Nephron (organoid): ENCODE results near the gene TMEM250.
"Not testable (repeated sequence)": the region's sequence is repeated elsewhere in the genome, so short reads cannot be mapped to it uniquely, and the experiment has no call there.

Source experiments
- H3K27ac Mint-ChIP-seq, 3 experiments: 2 replicates each; pipeline ENCODE4 v1.8.0; 2020; ENCODE audit warnings: mixed read lengths in 3 of 3, mild to moderate bottlenecking in 2 of 3, moderate library complexity in 1 of 3
- H3K27me3 Mint-ChIP-seq: 2 replicates; pipeline ENCODE4 v1.8.0; 2021; ENCODE audit warnings: low read depth, mild to moderate bottlenecking, moderate library complexity, mixed read lengths
- H3K36me3 Mint-ChIP-seq: 2 replicates; pipeline ENCODE4 v1.8.0; 2020; ENCODE audit warnings: low read depth, mixed read lengths
- H3K4me1 Mint-ChIP-seq: 2 replicates; pipeline ENCODE4 v1.8.0; 2020; ENCODE audit warnings: mixed read lengths
- H3K4me3 Mint-ChIP-seq, 3 experiments: 2 replicates each; pipeline ENCODE4 v1.8.0; 2020; ENCODE audit warnings: mild to moderate bottlenecking in 3 of 3, mixed read lengths in 3 of 3, moderate library complexity in 2 of 3
- H3K9me3 Mint-ChIP-seq: 2 replicates; pipeline ENCODE4 v1.8.0; 2020; ENCODE audit warnings: mixed read lengths
- TF ChIP-seq, protein P1 (sequence below), 3 experiments: fragments of 200-600 bp; sonication (generic); IDR thresholded peaks; one replicate each; pipeline ENCODE4 v1.5.0; 2021; ENCODE audit warnings: antibody characterized with exemption in 3 of 3; ENCODE audit not compliant: unreplicated experiment in 3 of 3

The TMEM250 gene

GRCh38 chr9:136104916-136105315, 13.8 kb downstream of the TMEM250 start:
- H3K27ac Mint-ChIP-seq, result no peak overlapping the region
- H3K27me3 Mint-ChIP-seq, result peaks cover 20% of the 10 kb centered on the region
- H3K4me3 Mint-ChIP-seq, result no peak overlapping the region
- peaks cover 17% of the 10 kb centered on the region for H3K4me1 Mint-ChIP-seq
- no peaks in the 10 kb centered on the region for H3K36me3 Mint-ChIP-seq
- no peaks in the 10 kb centered on the region for H3K9me3 Mint-ChIP-seq
- TF ChIP-seq, protein P1, sequence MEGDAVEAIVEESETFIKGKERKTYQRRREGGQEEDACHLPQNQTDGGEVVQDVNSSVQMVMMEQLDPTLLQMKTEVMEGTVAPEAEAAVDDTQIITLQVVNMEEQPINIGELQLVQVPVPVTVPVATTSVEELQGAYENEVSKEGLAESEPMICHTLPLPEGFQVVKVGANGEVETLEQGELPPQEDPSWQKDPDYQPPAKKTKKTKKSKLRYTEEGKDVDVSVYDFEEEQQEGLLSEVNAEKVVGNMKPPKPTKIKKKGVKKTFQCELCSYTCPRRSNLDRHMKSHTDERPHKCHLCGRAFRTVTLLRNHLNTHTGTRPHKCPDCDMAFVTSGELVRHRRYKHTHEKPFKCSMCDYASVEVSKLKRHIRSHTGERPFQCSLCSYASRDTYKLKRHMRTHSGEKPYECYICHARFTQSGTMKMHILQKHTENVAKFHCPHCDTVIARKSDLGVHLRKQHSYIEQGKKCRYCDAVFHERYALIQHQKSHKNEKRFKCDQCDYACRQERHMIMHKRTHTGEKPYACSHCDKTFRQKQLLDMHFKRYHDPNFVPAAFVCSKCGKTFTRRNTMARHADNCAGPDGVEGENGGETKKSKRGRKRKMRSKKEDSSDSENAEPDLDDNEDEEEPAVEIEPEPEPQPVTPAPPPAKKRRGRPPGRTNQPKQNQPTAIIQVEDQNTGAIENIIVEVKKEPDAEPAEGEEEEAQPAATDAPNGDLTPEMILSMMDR (IDR thresholded peaks at IDR 0.05; ENCODE audit: unreplicated experiment in 3 of 3), result no peak

- Mint-ChIP-seq H3K4me1 (peaks cover 18% of the 10 kb centered on the region), H3K9me3 (no peaks in the 10 kb centered on the region), H3K4me3 (no peak overlapping the region), H3K36me3 (no peaks in the 10 kb centered on the region), H3K27ac (no peak overlapping the region), H3K27me3 (peaks cover 20% of the 10 kb centered on the region)
- TF ChIP-seq, protein P1 (IDR thresholded peaks at IDR 0.05; ENCODE audit: unreplicated experiment in 3 of 3), result no peak
Observed at GRCh38 chr9:136104488-136104800, 14.2 kb downstream of the TMEM250 start.

DNA sequence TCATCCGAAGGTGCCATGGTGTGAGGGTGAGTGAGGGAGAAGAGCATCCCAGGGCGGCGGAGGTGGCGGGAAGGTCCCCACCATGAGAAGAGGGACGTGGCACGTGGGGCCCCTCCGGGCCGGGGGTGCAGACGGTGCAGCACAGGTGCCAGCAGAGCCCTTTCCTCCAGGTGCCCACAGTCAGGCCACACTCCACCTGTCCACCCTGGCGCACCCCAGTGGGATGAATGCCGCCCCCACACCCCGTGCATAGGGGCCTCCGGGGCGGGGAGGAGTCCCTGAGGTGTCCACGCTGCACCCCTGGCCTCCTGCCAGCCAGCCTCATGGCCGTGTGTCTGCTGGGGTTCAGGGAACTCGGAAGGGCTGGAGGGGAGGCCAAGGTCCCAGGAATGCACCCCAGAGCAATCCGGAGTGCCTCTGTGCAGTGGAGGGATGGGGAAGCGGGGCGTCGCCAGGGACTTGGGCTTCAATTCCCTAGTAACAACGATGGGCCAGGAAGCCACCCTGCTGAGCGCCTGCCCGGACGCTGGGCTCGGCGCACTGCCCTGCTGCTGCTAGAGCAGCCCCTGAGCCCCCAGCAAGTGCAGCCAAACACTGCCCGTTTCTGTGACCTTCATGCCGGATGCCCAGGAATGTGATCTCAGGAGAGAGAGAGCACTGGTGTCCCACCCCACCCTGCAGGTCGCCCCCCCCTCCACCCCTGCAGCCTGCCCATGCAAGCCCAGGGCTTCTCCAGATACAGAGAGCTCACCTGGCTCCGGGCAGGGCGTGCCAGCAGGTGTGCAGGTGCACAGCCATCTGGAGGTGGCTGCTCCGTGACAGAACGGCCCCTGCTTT, 14.8 kb downstream of the TMEM250 start:
- Mint-ChIP-seq H3K4me3 (no peak overlapping the region), H3K27ac (no peak overlapping the region), H3K4me1 (peaks cover 23% of the 10 kb centered on the region), H3K27me3 (peaks cover 25% of the 10 kb centered on the region), H3K9me3 (no peaks in the 10 kb centered on the region), H3K36me3 (no peaks in the 10 kb centered on the region)
- TF ChIP-seq, protein P1 (IDR thresholded peaks at IDR 0.05; ENCODE audit: unreplicated experiment in 3 of 3), result no peak

DNA sequence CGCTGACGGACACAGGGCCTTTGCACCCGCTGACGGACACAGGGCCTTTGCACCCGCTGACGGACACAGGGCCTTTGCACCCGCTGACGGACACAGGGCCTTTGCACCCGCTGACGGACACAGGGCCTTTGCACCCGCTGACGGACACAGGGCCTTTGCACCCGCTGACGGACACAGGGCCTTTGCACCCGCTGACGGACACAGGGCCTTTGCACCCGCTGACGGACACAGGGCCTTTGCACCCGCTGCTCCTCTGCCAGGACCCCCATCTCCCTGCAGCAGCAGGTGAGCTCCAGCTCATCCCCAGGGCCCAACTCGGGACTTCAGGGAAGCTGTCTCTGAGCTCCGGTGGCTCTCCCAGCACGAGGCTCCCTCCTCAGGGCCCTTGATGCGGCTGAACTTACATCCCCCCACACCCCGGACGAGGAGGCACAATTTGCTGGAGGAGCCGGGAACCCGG, 17.0 kb downstream of the TMEM250 start:
- not testable (repeated sequence) for H3K36me3 Mint-ChIP-seq

DNA sequence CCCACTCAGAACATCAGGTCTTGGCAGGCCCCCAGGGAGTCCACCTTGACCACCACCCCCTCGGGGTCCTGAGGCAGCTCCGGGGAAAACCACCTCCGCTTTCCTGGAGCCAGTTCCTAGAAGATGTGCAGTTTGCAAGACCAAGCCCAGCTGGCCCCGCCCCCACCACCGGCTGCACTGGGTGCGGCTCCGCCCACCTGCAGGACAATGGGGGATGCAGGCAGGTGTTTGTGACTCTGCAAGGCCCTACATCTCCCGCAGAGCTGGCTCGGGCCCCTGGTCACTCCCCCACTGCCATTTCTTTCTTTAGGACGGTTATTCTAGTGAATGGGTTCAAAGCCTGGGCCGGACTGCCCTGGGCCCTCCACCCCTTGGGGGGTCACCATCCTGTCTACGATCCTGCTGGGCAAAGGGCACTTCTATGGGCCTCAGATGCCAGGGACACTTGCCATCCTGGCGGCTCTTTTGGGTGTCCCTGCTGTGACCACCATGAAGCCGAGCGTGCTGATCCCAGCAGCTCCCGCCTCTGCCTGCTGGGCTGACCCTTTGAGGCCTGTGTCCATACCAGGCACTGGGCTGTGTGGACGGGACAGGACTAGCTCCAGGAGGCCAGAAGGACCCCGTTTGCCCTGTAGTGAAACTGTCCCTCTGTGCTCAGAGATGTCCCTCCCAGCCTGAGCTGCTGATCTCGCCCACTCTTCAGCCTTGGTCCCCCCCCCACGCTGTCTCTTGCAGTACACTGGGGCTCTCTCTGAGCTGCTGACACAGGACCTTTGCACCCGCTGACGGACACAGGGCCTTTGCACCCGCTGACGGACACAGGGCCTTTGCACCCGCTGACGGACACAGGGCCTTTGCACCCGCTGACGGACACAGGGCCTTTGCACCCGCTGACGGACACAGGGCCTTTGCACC, 17.7 kb downstream of the TMEM250 start:
- Mint-ChIP-seq H3K27ac (no peak overlapping the region), H3K4me3 (no peak overlapping the region), H3K9me3 (no peaks in the 10 kb centered on the region), H3K27me3 (peaks cover 25% of the 10 kb centered on the region), H3K36me3 (no peaks in the 10 kb centered on the region), H3K4me1 (peaks cover 15% of the 10 kb centered on the region)
- TF ChIP-seq, protein P1 (IDR thresholded peaks at IDR 0.05; ENCODE audit: unreplicated experiment in 3 of 3), result no peak

More for the DNA sequence above, 17.0 kb downstream of the TMEM250 start:
- not testable (repeated sequence) for H3K4me3 Mint-ChIP-seq, H3K27ac Mint-ChIP-seq, H3K9me3 Mint-ChIP-seq
- H3K4me1 Mint-ChIP-seq, result peaks cover 16% of the 10 kb centered on the region
- H3K27me3 Mint-ChIP-seq, result peaks cover 30% of the 10 kb centered on the region

- H3K27me3 Mint-ChIP-seq, result peaks cover 17% of the 10 kb centered on the region
Observed at GRCh38 chr9:136099542-136099941, 19.1 kb downstream of the TMEM250 start.

More at GRCh38 chr9:136099542-136099941, 19.1 kb downstream of the TMEM250 start:
- Mint-ChIP-seq H3K27ac (no peak overlapping the region), H3K9me3 (no peaks in the 10 kb centered on the region), H3K4me3 (no peak overlapping the region), H3K4me1 (peaks cover 10% of the 10 kb centered on the region), H3K36me3 (no peaks in the 10 kb centered on the region)
- TF ChIP-seq, protein P1 (IDR thresholded peaks at IDR 0.05; ENCODE audit: unreplicated experiment in 3 of 3), result no peak
